Mesothelial cell of epicardium (in vitro differentiated cells): ENCODE data around the gene LRRC55. TPM values are rescaled to one million over a fixed set of nuclear protein-coding genes. Genes with fewer than 3 reads are reported as not detected.

Experiments
- DNase-seq, 2 experiments: peaks; one replicate each; pipeline ENCODE4 v3.0.0; 2021; ENCODE audit warnings: low spot score in 2 of 2; ENCODE audit not compliant: unreplicated experiment in 2 of 2
- H3K27ac Mint-ChIP-seq: 2 replicates; pipeline ENCODE4 v1.8.0; 2021; ENCODE audit warnings: mixed read lengths
- H3K27me3 Mint-ChIP-seq: 2 replicates; pipeline ENCODE4 v1.8.0; 2021; ENCODE audit warnings: low read depth, mixed read lengths
- H3K36me3 Mint-ChIP-seq: 2 replicates; pipeline ENCODE4 v1.8.0; 2021; ENCODE audit warnings: mixed read lengths
- H3K4me1 Mint-ChIP-seq: 2 replicates; pipeline ENCODE4 v1.8.0; 2021; ENCODE audit warnings: mixed read lengths
- H3K4me3 Mint-ChIP-seq: 2 replicates; pipeline ENCODE4 v1.8.0; 2021; ENCODE audit warnings: mild to moderate bottlenecking, moderate library complexity, mixed read lengths
- H3K9me3 Mint-ChIP-seq: 2 replicates; pipeline ENCODE4 v1.8.0; 2021; ENCODE audit warnings: mixed read lengths
- total RNA-seq: library from RNA; stranded (reverse); gene quantifications from 3 replicates; pipeline ENCODE4 v1.2.1, GENCODE V29; 2021
- TF ChIP-seq, protein P1 (sequence below): fragments of 200-600 bp; sonication (generic); IDR thresholded peaks from one replicate; pipeline ENCODE4 v1.5.0; 2021; ENCODE audit warnings: antibody characterized with exemption; ENCODE audit not compliant: unreplicated experiment

Gene LRRC55
- total RNA-seq, 1 donor from 2014 or later: 13.2 TPM

- Mint-ChIP-seq H3K4me3 (no peak overlapping the region), H3K9me3 (no peaks in the 10 kb centered on the region), H3K27me3 (no peaks in the 10 kb centered on the region), H3K36me3 (no peaks in the 10 kb centered on the region), H3K27ac (no peak overlapping the region), H3K4me1 (peaks cover 6% of the 10 kb centered on the region)
- DNase-seq: no peak
- TF ChIP-seq, protein P1, sequence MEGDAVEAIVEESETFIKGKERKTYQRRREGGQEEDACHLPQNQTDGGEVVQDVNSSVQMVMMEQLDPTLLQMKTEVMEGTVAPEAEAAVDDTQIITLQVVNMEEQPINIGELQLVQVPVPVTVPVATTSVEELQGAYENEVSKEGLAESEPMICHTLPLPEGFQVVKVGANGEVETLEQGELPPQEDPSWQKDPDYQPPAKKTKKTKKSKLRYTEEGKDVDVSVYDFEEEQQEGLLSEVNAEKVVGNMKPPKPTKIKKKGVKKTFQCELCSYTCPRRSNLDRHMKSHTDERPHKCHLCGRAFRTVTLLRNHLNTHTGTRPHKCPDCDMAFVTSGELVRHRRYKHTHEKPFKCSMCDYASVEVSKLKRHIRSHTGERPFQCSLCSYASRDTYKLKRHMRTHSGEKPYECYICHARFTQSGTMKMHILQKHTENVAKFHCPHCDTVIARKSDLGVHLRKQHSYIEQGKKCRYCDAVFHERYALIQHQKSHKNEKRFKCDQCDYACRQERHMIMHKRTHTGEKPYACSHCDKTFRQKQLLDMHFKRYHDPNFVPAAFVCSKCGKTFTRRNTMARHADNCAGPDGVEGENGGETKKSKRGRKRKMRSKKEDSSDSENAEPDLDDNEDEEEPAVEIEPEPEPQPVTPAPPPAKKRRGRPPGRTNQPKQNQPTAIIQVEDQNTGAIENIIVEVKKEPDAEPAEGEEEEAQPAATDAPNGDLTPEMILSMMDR: no peak
Observed at GRCh38 chr11:57150454-57150917, 31.3 kb upstream of the LRRC55 start.

- Mint-ChIP-seq H3K4me1 (peaks cover 12% of the 10 kb centered on the region), H3K9me3 (no peaks in the 10 kb centered on the region), H3K27ac (no peak overlapping the region), H3K4me3 (no peak overlapping the region), H3K36me3 (no peaks in the 10 kb centered on the region), H3K27me3 (no peaks in the 10 kb centered on the region)
- TF ChIP-seq, protein P1: no peak
- DNase-seq: no peak
Observed at GRCh38 chr11:57152134-57152533, 29.6 kb upstream of the LRRC55 start.

GRCh38 chr11:57153448-57153847 lies 28.3 kb upstream of the LRRC55 start:
- no peaks in the 10 kb centered on the region for H3K27me3 Mint-ChIP-seq
- peaks cover 15% of the 10 kb centered on the region for H3K4me1 Mint-ChIP-seq
- TF ChIP-seq, protein P1: no peak
- H3K9me3 Mint-ChIP-seq: no peaks in the 10 kb centered on the region
- no peak overlapping the region for H3K4me3 Mint-ChIP-seq
- no peak overlapping the region for H3K27ac Mint-ChIP-seq
- no peak for DNase-seq
- H3K36me3 Mint-ChIP-seq: no peaks in the 10 kb centered on the region

GRCh38 chr11:57154739-57155138 lies 27.0 kb upstream of the LRRC55 start:
- Mint-ChIP-seq H3K27ac (no peak overlapping the region), H3K27me3 (no peaks in the 10 kb centered on the region), H3K4me1 (peaks cover 15% of the 10 kb centered on the region), H3K9me3 (no peaks in the 10 kb centered on the region), H3K4me3 (no peak overlapping the region), H3K36me3 (no peaks in the 10 kb centered on the region)
- DNase-seq: no peak
- TF ChIP-seq, protein P1: no peak

GRCh38 chr11:57155400-57155799 lies 26.4 kb upstream of the LRRC55 start:
- Mint-ChIP-seq H3K4me3 (no peak overlapping the region), H3K27ac (no peak overlapping the region), H3K9me3 (no peaks in the 10 kb centered on the region), H3K36me3 (no peaks in the 10 kb centered on the region), H3K4me1 (peaks cover 18% of the 10 kb centered on the region), H3K27me3 (peaks cover 3% of the 10 kb centered on the region)
- no peak for DNase-seq
- TF ChIP-seq, protein P1: no peak
